Measurements from ENCODE around the gene PLVAP. TPM values are rescaled to one million over a fixed set of nuclear protein-coding genes. Genes with fewer than 3 reads are reported as not detected.

Gene PLVAP
- total and polyA plus RNA-seq, 9 of the 15 experiments (the other 6 are each of a cell fraction or from before 2014, with no cell fraction given), result 0.09 to 0.84 (median 0.51) TPM; not detected in 4

DNA sequence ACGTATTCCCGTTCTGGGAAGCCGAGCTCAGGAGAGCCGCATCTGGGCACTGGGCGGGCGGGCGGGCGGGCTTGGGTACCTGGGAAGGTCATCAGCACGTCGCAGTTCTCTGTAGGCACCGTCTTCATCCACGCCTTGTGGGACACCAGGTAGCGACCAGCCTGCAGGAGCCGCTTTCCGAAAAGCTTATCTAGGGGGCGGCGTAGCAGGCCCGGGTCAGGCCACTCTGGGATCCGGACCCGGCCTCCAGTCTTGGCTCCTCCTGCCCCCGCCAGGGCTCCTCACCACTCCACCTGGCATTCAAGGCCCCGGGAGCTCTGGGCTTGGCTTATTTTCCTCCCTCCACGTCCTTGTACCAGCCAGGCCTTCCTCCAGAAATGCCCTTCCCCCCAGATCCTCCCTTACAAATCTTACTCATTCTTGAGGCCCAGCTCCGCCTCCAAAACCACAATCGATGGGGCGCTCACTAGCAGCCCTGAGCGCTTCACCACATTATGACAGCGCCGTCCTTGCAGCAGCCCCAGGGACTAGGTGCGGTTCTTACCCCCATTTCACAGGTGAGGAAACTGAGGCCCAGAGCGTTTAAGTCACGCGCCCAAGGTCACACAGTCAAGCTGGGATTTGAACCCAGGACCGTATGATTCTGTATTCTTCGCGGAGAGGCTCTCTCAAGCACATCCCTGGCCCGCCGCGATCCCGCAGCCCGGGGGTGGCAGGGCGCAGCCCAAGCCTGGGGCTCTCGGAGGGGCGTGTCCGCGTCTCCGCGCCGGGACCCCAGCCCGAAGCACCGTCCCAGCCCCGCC, 43.3 kb downstream of the PLVAP start (continued):
- TF ChIP-seq, protein P1, sequence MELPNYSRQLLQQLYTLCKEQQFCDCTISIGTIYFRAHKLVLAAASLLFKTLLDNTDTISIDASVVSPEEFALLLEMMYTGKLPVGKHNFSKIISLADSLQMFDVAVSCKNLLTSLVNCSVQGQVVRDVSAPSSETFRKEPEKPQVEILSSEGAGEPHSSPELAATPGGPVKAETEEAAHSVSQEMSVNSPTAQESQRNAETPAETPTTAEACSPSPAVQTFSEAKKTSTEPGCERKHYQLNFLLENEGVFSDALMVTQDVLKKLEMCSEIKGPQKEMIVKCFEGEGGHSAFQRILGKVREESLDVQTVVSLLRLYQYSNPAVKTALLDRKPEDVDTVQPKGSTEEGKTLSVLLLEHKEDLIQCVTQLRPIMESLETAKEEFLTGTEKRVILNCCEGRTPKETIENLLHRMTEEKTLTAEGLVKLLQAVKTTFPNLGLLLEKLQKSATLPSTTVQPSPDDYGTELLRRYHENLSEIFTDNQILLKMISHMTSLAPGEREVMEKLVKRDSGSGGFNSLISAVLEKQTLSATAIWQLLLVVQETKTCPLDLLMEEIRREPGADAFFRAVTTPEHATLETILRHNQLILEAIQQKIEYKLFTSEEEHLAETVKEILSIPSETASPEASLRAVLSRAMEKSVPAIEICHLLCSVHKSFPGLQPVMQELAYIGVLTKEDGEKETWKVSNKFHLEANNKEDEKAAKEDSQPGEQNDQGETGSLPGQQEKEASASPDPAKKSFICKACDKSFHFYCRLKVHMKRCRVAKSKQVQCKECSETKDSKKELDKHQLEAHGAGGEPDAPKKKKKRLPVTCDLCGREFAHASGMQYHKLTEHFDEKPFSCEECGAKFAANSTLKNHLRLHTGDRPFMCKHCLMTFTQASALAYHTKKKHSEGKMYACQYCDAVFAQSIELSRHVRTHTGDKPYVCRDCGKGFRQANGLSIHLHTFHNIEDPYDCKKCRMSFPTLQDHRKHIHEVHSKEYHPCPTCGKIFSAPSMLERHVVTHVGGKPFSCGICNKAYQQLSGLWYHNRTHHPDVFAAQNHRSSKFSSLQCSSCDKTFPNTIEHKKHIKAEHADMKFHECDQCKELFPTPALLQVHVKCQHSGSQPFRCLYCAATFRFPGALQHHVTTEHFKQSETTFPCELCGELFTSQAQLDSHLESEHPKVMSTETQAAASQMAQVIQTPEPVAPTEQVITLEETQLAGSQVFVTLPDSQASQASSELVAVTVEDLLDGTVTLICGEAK (IDR thresholded peaks at IDR 0.05), result no peak
- TF ChIP-seq, protein P1 (CRISPR knock-in tag; IDR thresholded peaks at IDR 0.05), result no peak
- TF ChIP-seq ZNF232 (CRISPR knock-in tag; IDR thresholded peaks at IDR 0.05), result no peak
- TF ChIP-seq, protein P2, sequence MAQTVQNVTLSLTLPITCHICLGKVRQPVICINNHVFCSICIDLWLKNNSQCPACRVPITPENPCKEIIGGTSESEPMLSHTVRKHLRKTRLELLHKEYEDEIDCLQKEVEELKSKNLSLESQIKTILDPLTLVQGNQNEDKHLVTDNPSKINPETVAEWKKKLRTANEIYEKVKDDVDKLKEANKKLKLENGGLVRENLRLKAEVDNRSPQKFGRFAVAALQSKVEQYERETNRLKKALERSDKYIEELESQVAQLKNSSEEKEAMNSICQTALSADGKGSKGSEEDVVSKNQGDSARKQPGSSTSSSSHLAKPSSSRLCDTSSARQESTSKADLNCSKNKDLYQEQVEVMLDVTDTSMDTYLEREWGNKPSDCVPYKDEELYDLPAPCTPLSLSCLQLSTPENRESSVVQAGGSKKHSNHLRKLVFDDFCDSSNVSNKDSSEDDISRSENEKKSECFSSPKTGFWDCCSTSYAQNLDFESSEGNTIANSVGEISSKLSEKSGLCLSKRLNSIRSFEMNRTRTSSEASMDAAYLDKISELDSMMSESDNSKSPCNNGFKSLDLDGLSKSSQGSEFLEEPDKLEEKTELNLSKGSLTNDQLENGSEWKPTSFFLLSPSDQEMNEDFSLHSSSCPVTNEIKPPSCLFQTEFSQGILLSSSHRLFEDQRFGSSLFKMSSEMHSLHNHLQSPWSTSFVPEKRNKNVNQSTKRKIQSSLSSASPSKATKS (CRISPR knock-in tag; IDR thresholded peaks at IDR 0.05), result no peak
- TF ChIP-seq GABPB1 (CRISPR knock-in tag; IDR thresholded peaks at IDR 0.05), result peak; percentile 52; the same call in 1 of the 2 replicates
- TF ChIP-seq YBX1 (IDR thresholded peaks at IDR 0.05), result no peak
- TF ChIP-seq HNRNPUL1 (IDR thresholded peaks at IDR 0.05; ENCODE audit: low read length), result no peak
- no peak for TF ChIP-seq TAF7 (tag; IDR thresholded peaks at IDR 0.05)
- no peak for TF ChIP-seq ZNF165 (CRISPR knock-in tag; IDR thresholded peaks at IDR 0.05; ENCODE audit: borderline replicate concordance)
- TF ChIP-seq KAT7 (CRISPR knock-in tag; IDR thresholded peaks at IDR 0.05; ENCODE audit: borderline replicate concordance), result no peak
- no peak for TF ChIP-seq XRCC4 (IDR thresholded peaks at IDR 0.05; ENCODE audit: extremely low read depth, insufficient read depth, insufficient read length)
- no peak for TF ChIP-seq MCM5 (IDR thresholded peaks at IDR 0.05; ENCODE audit: low read depth)
- TF ChIP-seq ETV6 (IDR thresholded peaks at IDR 0.05; ENCODE audit: borderline replicate concordance in 1 of 2, low read depth in 2 of 2, low read length in 1 of 2), result no peak; a peak in 1 of 4 replicates
- TF ChIP-seq ETV6 (CRISPR knock-in tag; IDR thresholded peaks at IDR 0.05; ENCODE audit: borderline replicate concordance), result no peak
- no peak for TF ChIP-seq CREBBP (IDR thresholded peaks at IDR 0.05; ENCODE audit: low read depth, low read length)
- TF ChIP-seq PHF20 (IDR thresholded peaks at IDR 0.05; ENCODE audit: partially characterized antibody), result peak; percentile 73
- peak; percentile 98; the same call in 1 of the 2 replicates for TF ChIP-seq HDAC2 (IDR thresholded peaks at IDR 0.05)
- TF ChIP-seq SIX5 (IDR thresholded peaks at IDR 0.05; ENCODE audit: borderline replicate concordance in 1 of 2, insufficient read depth in 1 of 2, low read depth in 1 of 2, low read length in 2 of 2), result no peak

Measured in K562 (cell line).